Retinal pigment epithelial cell (primary cell): ENCODE data around the gene SIDT1.

Source experiments
- DNase-seq: peaks from one replicate; pipeline ENCODE4 v3.0.0-alpha.2; 2010; ENCODE audit warnings: low read depth
- H3K4me3 ChIP-seq: 2 replicates; pipeline ENCODE4 v1.5.1; 2011; ENCODE audit warnings: mild to moderate bottlenecking, low read length, control low read depth, moderate library complexity
- CTCF ChIP-seq: conservative IDR thresholded peaks from 2 replicates; pipeline ENCODE4 v1.5.1; 2011; ENCODE audit warnings: low read depth, low read length, control low read depth, inconsistent platforms

SIDT1 gene

GRCh38 chr3:113571360-113571759 is 39.0 kb downstream of the SIDT1 start:
- no peak for TF ChIP-seq CTCF
- DNase-seq, result no peak
- H3K4me3 ChIP-seq, result no peak overlapping the region

DNA sequence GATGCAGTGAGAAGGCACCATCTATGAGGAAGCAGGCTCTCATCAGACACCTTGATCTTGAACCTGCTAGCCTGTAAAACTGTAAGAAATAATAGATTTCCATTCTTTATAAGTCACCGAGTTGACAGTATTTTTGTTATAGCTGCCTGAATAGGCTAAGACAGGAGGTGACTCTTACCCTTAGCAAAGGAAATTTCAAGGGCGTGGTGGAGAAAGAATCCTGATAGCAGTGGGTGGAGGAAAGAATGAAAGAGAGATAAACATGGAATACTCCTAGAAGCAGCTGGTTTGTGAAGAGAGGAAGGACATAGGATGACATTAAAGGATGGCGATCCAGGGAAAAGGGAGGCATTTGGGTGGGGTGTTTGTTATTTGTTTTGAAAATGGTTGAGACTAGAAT is 41.4 kb downstream of the SIDT1 start:
- no peak for TF ChIP-seq CTCF
- no peak overlapping the region for H3K4me3 ChIP-seq
- DNase-seq, result no peak

- TF ChIP-seq CTCF, result no peak
- DNase-seq, result no peak
- H3K4me3 ChIP-seq, result no peak overlapping the region
Observed at GRCh38 chr3:113574213-113574612, 41.9 kb downstream of the SIDT1 start.

GRCh38 chr3:113575206-113575605 is 42.9 kb downstream of the SIDT1 start:
- TF ChIP-seq CTCF, result no peak
- H3K4me3 ChIP-seq, result no peak overlapping the region
- no peak for DNase-seq

GRCh38 chr3:113585228-113585627 is 52.9 kb downstream of the SIDT1 start:
- no peak for DNase-seq
- TF ChIP-seq CTCF, result no peak

GRCh38 chr3:113585720-113586119 is 53.4 kb downstream of the SIDT1 start:
- H3K4me3 ChIP-seq, result no peak overlapping the region
- TF ChIP-seq CTCF, result no peak
- DNase-seq, result no peak

More at GRCh38 chr3:113585228-113585627, 52.9 kb downstream of the SIDT1 start:
- no peak overlapping the region for H3K4me3 ChIP-seq

DNA sequence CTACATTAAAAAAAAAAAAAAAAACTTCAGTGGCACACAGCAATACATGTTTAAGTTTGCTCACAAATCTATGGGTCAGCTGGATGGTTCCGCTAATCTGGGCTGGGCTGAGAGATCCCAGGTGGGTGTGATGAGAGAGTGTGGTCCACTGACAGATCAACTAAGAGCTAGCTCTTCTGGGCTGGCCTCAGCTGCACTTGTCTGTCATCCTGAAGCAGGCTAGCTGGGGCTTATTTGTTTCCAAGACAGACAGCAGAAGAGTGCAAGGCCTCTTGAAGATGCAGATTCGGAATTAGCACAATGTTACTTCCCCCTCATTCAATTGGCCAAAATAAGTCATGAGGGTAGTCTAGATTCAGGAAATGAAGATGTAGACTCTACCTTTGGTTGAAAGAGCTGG is 56.5 kb downstream of the SIDT1 start:
- no peak overlapping the region for H3K4me3 ChIP-seq
- DNase-seq, result no peak
- no peak for TF ChIP-seq CTCF
